Measurements from ENCODE around the gene PTPRM.

The PTPRM gene

DNA sequence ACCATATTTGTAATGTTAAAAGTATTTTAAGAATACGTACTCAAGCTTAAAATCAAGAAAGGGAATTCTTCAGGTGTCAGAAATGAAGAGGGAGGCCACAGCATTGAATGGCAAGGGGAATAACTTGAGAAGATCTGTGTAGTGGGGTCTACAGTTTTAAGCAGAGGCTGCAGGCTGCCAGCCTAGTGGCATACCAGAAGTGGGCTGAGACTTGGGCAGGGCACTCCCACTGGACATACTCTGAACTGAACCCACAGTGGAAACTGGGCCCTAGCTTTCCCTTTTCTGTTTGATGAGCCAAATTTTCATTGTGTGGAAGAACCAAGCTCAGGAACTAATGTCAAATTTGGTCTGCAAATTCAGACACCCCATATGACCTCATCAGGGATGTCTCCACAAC, 238.8 kb downstream of the PTPRM start (continued):
- no peak for TF ChIP-seq TCF7L2 (IDR thresholded peaks at IDR 0.05; ENCODE audit: borderline replicate concordance, low read depth, low read length)
- no peak for TF ChIP-seq ZNF473 (tag by site-specific recombination; IDR thresholded peaks at IDR 0.05)
- TF ChIP-seq ZSCAN23 (tag by site-specific recombination; IDR thresholded peaks at IDR 0.05), result no peak
- TF ChIP-seq ZBTB21 (tag by site-specific recombination; IDR thresholded peaks at IDR 0.05), result no peak
- TF ChIP-seq ZNF426 (tag by site-specific recombination; IDR thresholded peaks at IDR 0.05), result no peak
- no peak for TF ChIP-seq ZBTB26 (tag by site-specific recombination; optimal IDR thresholded peaks at IDR 0.05)
- TF ChIP-seq, protein P1, sequence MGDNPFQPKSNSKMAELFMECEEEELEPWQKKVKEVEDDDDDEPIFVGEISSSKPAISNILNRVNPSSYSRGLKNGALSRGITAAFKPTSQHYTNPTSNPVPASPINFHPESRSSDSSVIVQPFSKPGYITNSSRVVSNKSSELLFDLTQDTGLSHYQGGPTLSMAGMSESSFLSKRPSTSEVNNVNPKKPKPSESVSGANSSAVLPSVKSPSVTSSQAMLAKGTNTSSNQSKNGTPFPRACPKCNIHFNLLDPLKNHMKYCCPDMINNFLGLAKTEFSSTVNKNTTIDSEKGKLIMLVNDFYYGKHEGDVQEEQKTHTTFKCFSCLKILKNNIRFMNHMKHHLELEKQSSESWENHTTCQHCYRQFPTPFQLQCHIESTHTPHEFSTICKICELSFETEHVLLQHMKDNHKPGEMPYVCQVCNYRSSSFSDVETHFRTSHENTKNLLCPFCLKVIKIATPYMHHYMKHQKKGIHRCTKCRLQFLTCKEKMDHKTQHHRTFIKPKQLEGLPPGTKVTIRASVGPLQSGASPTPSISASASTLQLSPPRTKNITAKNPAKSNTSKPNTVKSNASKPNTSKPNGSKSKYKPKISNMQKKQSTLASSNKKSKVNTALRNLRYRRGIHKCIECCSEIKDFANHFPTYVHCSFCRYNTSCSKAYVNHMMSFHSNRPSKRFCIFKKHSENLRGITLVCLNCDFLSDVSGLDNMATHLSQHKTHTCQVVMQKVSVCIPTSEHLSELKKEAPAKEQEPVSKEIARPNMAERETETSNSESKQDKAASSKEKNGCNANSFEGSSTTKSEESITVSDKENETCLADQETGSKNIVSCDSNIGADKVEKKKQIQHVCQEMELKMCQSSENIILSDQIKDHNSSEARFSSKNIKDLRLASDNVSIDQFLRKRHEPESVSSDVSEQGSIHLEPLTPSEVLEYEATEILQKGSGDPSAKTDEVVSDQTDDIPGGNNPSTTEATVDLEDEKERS (tag by site-specific recombination; IDR thresholded peaks at IDR 0.05), result no peak
- TF ChIP-seq ZNF664 (tag by site-specific recombination; IDR thresholded peaks at IDR 0.05), result no peak

DNA sequence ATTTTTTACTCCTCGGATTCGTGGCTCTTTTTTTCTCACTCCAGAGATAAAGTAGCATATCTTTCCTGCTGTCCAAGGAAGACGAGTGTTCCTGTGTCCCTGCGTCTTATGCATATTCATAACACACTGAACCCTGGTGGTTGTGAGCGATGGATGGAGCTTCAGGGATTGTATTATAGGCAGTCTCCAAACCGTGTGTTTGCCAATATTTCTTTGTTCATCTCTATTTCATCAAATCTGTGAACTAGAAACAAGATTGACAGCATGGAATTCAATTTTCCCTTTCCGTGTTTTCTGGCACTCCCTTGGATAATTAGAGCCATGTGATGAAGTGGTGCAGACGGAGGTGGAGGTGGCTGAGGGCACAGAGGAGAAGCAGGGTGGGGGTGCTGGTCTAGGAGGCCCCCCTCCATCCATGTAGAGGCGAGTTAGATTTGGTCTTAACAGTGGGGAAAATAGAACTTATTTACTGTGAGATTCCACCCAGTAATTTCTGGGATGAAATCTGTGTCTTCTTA, 240.9 kb downstream of the PTPRM start:
- TF ChIP-seq ZNF580 (tag by site-specific recombination; IDR thresholded peaks at IDR 0.05), result no peak
- no peak for TF ChIP-seq ZNF202 (tag by site-specific recombination; IDR thresholded peaks at IDR 0.05; ENCODE audit: borderline replicate concordance)
- H3K27ac ChIP-seq (ENCODE audit: extremely low read depth, low read depth, low read length), result no peak overlapping the region
- no peak overlapping the region for H3K4me3 ChIP-seq (ENCODE audit: low read depth, low read length)
- H3K4me1 ChIP-seq (ENCODE audit: control insufficient read depth, insufficient read depth, low read length), result no peaks in the 10 kb centered on the region
- H3K36me3 ChIP-seq (ENCODE audit: control insufficient read depth in 2 of 2, insufficient read depth in 1 of 2, low read length in 2 of 2), result no peaks in the 10 kb centered on the region
- ChIA-PET POLR2A (no interaction called here), CTCF (interaction anchor here (1.3 kb wide), 1 partner anchor 15 kb away, joined by 3 read pairs; no protein-coding TSS in a partner anchor)
- H3K9me3 ChIP-seq (ENCODE audit: control insufficient read depth, insufficient read depth, low read depth, low read length), result no peaks in the 10 kb centered on the region

DNA sequence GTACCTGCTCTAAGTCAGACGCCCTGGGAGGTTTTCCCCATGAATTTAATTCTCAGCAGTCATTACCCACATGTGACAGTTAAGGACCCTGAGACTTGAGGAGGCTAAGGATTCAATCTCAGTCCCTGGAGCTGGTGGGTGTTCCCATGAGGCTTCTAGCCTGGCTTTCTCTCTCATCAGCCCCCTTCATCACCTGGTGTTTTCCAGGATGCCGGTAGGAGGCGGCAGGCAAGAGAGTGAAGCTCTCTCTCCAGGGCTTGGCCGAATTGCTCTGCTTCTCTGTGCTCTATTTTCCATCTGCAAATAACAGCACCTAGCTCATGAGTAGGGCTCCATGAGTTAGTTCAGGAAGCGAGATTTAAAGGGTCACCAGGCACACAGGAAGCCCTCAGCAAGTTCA, 241.9 kb downstream of the PTPRM start:
- POLR2A ChIA-PET, result no interaction called here
- Histone ChIP-seq H3K36me3 (ENCODE audit: control insufficient read depth in 2 of 2, insufficient read depth in 1 of 2, low read length in 2 of 2) (no peaks in the 10 kb centered on the region), H3K4me1 (ENCODE audit: control insufficient read depth, insufficient read depth, low read length) (no peaks in the 10 kb centered on the region), H3K9me3 (ENCODE audit: control insufficient read depth, insufficient read depth, low read depth, low read length) (no peaks in the 10 kb centered on the region), H3K4me3 (ENCODE audit: low read depth, low read length) (no peak overlapping the region), H3K27ac (ENCODE audit: extremely low read depth, low read depth, low read length) (no peak overlapping the region)
- CTCF ChIA-PET, result interaction anchor here (0.6 to 0.9 kb wide), 3 partner anchors 14 to 118 kb away, joined by 3 to 5 read pairs (median 3); no protein-coding TSS in a partner anchor
- TF ChIP-seq ZNF311 (tag by site-specific recombination; IDR thresholded peaks at IDR 0.05; ENCODE audit: borderline replicate concordance) (no peak), ZNF518A (tag by site-specific recombination; conservative IDR thresholded peaks at IDR 0.05; ENCODE audit: low read depth) (no peak), ZNF837 (tag by site-specific recombination; IDR thresholded peaks at IDR 0.05) (no peak), ZNF140 (tag by site-specific recombination; IDR thresholded peaks at IDR 0.05) (no peak), ZSCAN16 (tag by site-specific recombination; IDR thresholded peaks at IDR 0.05) (no peak), ZNF701 (tag by site-specific recombination; IDR thresholded peaks at IDR 0.05) (no peak), SCRT2 (tag by site-specific recombination; IDR thresholded peaks at IDR 0.05) (no peak), ZNF239 (tag by site-specific recombination; IDR thresholded peaks at IDR 0.05) (no peak), ZNF629 (tag by site-specific recombination; IDR thresholded peaks at IDR 0.05) (no peak), BCL11B (tag by site-specific recombination; IDR thresholded peaks at IDR 0.05; ENCODE audit: low read depth) (no peak), SP2 (tag by site-specific recombination; IDR thresholded peaks at IDR 0.05) (no peak), ZNF157 (tag by site-specific recombination; IDR thresholded peaks at IDR 0.05) (no peak), ZFHX2 (tag by site-specific recombination; conservative IDR thresholded peaks at IDR 0.05) (no peak)

Measured in HEK293 (cell line).